ENCODE results near the gene CDKAL1.
"Not testable (repeated sequence)": the region's sequence is repeated elsewhere in the genome, so short reads cannot be mapped to it uniquely, and the experiment has no call there.

The CDKAL1 gene

GRCh38 chr6:20599302-20600051 lies 65.2 kb downstream of the CDKAL1 start:
- no peak for DNase-seq

GRCh38 chr6:20600831-20601230 lies 66.6 kb downstream of the CDKAL1 start:
- DNase-seq: no peak

DNA sequence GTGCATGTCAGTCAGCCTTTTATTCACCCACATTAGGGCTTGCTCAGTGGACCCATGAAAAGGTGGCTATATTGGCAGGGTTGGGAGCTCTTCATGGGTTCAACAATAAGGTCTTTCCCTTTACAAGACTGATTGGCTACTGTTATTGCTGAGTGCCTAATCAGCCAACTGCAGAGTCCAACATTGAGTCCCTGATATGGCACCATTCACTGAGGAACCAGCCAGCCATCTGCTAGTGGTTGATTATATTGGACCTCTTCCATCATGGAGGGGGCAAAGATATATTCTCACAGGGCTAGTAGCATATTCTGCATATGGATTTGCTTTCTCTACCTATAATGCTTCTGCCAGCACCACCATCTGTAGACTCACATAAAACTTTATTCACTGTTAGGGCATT lies 69.9 kb downstream of the CDKAL1 start:
- DNase-seq: no peak

DNA sequence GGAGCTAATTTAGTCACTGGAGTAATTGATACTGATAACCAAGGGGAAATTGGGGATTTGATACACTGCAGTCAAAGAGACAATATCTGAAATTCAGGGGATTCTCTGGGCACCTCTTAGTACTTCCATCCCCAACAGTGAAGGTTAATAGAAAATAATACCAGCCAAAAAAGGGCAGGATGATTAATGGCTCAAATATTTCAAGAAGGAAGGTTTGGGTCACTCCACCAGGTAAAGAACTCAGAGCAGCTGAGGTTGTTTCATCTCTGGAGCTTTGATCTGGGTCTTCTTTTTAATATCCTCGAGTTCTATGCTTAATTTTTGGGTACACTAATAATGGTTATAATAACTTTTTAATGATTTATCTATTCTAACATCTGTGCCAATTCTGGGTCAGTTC lies 70.8 kb downstream of the CDKAL1 start:
- no peak for DNase-seq

DNA sequence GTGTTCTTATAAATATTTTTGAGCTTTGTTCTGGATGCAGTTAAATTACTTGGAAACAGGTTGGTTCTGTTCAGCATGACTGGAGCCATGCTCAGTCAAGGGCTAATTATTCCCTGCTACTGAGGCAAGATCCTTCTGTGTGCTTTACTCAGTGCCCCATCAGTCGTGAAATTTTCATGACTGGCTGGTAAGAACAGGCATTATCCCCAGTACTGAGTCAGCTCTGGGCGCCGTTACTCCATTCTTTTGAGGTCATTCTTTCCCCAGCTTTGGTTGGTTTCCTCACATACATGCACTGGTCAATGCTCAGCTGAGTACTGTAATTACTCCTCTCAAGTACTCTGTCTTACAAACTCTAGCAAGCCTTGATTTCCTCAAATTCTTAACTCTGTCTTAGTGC lies 71.3 kb downstream of the CDKAL1 start:
- DNase-seq: no peak

- DNase-seq: no peak
Measured at GRCh38 chr6:20606831-20607230, 72.6 kb downstream of the CDKAL1 start.

DNA sequence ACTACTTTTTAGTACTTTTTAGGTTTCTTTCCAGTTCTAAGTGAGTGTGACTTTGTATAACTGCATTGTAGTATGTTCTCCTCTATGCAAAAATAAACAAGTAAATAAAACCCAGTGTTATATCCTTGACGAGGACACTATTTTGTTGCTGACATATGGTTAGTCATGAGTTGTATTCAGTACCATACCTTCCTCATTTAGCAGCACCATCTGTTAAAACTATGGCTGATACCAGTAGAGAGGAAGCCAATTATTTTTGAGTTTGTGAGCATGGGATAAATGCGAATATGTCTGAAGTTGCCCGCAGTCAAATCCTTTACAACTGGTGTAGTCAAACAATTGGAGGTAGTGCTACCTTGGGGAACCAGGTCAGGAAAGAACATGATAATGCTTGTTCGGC lies 74.1 kb downstream of the CDKAL1 start:
- no peak for DNase-seq

DNA sequence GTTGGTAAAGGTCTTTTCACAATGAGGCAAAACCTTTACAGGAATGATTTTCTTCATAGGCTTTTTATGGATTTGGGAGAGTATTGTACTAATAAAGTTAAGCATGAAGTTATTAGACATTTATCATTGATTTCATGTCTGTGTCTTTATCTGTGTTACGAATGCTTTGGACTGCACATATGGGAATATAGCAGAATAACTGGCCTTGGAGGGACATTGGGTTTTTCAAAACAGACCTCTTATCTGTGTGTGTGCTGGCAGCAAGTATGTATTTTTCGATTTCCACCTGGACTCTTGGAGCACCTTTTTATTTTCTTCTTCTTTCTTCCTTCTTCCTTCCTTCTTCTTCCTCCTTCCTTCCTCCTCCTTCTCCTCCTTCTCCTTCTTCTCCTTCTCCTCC lies 74.6 kb downstream of the CDKAL1 start:
- DNase-seq: no peak

DNA sequence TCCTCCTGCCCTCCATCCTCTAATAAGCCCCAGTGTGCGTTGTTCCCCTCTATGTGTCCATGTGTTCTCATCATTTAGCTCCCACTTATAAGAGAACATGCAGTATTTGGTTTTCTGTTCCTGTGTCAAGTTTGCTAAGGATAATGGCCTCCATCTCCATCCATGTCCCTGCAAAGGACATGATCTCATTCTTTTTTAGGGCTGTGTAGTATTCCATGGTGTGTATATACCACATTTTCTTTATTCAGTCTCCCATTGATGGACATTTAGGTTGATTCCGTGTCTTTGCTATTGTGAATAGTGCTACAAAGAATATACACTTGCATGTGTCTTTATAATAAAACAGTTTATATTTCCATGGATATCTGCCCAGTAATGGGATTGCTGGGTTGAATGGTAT lies 75.7 kb downstream of the CDKAL1 start:
- DNase-seq: not testable (repeated sequence)

GRCh38 chr6:20610636-20611370 lies 76.5 kb downstream of the CDKAL1 start:
- DNase-seq: no peak

DNA sequence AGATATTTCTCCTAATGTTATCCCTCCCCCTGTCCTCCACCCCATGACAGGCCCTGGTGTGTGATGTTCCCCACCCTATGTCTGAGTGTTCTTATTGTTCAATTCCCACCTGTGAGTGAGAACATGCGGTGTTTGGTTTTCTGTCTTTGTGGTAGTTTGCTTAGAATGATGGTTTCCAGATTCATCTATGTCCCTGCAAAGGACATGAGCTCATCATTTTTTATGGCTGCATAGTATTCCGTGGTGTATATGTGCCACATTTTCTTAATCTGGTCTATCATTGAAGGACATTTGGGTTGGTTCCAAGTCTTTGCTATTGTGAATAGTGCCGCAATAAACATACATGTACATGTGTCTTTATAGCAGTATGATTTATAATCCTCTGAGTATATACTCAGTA lies 83.3 kb downstream of the CDKAL1 start:
- not testable (repeated sequence) for DNase-seq

DNA sequence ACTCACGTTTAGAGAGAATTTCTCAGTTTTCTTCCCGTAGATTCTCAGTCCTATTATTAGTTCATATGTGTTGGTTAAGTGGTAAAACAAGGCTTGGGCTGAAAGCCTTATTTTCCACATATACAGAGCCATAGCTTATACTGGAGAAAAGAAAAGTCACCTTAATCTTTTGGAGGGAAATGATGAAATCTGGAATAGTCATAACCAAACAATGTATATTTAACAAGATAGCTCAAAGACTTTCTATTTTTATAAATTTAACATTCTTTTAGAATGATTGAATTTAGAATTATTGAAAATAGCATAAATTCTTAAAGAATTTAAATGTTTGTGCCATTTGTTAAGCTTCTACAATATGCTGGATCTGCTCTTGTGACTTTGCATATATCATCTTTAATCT lies 85.8 kb downstream of the CDKAL1 start:
- no peak for DNase-seq

- DNase-seq: no peak
Measured at GRCh38 chr6:20623761-20624160, 89.5 kb downstream of the CDKAL1 start.

DNA sequence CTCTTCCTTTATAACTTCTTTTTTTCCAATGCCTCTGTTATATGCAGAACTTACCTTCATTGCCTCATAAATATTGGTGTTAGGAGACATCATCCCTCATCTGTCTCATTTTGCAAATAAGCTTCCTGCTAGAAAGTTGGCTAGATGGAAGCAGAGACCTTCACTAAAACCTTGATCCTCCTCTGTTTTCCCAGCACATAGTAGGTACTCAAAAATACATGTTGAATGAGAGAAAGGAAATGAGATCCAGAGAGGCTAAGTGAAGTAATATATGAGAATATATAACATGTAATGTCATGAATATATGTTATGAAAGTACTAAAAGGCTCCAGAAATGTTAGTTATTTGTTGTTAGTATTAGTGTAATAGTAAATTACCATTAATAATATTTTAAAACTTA lies 91.9 kb downstream of the CDKAL1 start:
- DNase-seq: no peak

DNA sequence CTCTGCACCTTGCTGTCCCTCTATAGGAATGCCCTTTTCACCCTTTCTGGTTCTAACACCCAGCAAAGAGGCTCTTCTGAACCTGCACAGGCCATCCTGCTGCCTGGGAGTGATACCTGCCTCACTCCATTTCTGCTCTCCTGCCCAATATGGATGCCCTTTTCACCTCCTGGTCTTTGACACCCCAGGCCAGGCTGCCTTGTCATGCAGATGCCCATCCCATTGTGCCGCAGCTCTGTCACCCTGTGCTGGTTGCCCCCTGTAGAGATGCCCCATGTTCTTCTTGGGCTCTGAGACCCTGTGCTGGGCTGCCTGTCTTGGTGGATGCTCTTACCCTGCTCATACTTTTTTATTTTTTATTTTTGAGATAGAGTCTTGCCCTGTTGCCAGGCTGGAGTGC lies 95.3 kb downstream of the CDKAL1 start:
- DNase-seq: no peak

- DNase-seq: no peak
Measured at GRCh38 chr6:20630136-20630535, 95.9 kb downstream of the CDKAL1 start.

DNA sequence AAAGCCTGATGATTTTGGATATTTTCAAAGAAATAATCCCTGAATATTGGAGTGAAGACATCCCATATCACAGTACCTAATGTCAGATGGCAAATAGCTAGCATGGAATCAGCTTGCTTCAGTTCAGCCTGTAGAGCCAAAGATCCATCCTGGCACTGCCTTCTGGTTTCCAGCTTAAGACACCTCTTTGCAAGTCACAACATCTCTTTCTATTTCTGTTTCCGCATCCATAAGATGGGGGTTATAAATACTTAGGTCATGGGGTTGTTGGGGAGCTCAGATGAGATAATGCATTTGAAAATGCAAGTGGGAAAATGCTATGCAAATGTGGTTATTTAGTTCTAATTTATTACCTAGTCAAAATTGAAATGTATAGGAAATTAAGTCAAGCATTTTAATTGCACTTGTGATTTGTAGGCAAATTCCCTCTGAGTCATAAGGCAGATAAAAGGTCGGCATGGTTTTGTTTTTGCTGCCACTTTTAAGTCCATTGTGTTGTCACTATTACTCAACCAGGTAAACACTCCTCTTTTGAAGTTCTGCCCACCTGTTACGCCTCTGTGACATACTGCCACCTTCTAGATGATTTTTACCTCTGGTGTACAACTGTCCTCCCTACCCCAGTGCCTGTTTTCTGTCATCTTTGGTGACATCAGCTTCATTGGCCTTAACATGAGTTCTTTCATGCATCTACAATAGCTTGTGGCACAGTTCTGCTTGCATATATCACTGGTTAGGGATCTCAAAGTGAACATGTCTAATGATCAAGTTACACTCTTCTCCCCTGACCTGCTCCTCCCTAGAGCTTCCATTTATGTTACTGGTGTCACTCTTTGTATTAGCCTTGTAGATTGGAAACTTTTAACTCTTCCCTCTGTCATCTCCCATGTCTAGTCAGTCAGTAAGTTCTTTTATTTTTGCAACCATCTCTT lies 96.6 kb downstream of the CDKAL1 start:
- no peak for DNase-seq

DNA sequence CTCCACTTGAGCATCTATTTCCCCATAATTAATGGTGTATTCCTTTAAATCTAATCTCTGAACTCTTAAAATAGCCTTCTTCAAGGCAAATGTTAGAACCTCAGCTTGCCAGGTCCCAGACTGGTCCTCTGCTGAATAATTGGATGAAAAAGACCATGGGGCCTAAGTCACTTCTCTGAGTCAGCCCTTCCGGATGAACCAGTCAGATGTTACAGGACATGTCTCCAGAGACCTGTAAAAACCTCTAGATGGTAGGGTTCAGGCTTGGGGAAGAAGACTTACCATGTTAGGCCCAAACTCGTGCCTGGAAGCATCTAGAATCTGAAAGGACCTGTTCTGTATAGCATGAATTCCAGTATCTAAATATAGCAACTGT lies 97.3 kb downstream of the CDKAL1 start:
- DNase-seq: no peak

DNA sequence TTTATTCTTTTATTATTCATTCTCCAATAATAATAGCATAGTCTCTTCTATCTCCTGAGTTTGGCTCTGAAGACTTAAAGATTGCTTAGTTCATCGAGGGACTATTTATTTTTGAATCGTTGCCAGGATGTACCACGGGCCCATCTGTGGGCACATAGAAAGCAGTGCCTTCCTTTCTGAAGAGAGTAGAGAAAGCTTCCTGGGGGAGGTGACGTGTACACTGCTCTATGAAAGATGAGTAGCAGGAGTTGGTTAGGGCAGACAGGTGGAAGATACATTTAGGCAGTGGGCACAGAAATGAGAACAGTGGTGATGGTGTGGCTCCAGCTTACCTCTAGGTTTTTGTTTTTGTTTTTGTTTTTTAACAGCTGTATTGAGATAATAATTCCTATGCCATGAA lies 98.4 kb downstream of the CDKAL1 start:
- DNase-seq: no peak

DNA sequence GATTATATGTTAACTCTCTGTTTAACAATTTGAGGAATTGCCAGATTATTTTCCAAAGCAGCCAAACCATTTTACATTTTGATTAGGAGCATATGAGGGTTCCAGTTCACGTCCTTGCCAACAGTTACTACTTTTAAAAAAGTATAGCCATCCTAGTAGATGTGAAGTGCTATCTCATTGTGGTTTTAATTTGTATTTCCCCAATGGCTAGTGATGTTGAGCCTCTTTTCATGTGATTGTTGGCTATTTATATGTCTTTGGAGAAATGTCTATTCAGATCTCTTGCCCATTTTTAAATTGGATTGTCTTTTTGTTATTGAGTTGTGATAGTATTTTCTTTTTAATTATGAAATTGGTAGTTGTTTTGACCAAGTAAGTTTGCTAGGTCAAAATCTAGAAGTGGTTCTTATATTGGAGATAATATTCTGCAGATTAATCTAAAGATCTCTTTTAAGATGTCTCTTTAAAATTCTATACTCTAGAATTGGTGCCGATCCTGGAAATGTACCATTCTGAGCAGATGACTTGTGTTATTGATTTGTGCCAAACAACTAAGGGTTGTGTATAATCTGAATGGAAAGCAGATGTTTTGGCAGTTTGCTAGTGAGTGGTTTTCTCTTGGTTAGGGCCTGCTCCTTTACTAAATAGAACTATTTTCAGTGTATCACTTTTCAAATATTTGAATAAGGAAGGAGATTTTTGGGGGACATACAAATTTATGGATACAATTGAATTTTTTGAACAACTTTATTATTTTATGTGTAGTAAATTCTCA lies 99.5 kb downstream of the CDKAL1 start:
- no peak for DNase-seq

DNA sequence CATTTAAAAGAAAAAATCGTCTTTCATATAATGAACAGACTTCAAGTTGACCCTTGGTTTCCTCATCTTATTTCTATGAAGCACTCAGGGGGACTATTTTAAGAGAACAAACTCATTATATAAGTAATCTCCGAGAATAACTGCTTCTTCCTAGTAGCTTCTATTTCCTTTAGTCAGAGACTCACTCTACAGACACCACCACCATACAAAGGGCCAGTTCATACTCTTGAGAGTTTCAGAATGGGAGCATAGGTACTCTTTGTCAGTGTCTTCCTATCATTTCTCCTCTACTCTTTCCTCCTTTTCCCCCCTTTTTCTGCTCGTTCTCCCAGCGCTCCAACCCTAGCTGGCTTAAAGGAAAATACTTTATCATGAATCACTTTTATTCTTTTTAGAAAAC lies 104.9 kb downstream of the CDKAL1 start:
- DNase-seq: no peak

- DNase-seq: no peak
Measured at GRCh38 chr6:20640181-20640580, 105.9 kb downstream of the CDKAL1 start.

- DNase-seq: no peak
Measured at GRCh38 chr6:20642441-20642840, 108.2 kb downstream of the CDKAL1 start.
